Measurements from ENCODE around the gene SNPH. TPM values are rescaled to one million over a fixed set of nuclear protein-coding genes. Genes with fewer than 3 reads are reported as not detected.

SNPH gene
- total RNA-seq, 4 donors from 2014 or later = 1.5 to 2.0 (median 1.7) TPM

- TF ChIP-seq CTCF (IDR thresholded peaks at IDR 0.05; ENCODE audit: low read depth) = no peak
Observed at GRCh38 chr20:1324598-1325172, 58.6 kb downstream of the SNPH start.

GRCh38 chr20:1325173-1326030, 59.3 kb downstream of the SNPH start:
- no peak for TF ChIP-seq CTCF (IDR thresholded peaks at IDR 0.05; ENCODE audit: low read depth)

- no peak for TF ChIP-seq CTCF (IDR thresholded peaks at IDR 0.05; ENCODE audit: low read depth)
Observed at GRCh38 chr20:1326031-1326930, 60.2 kb downstream of the SNPH start.

- no peak for TF ChIP-seq CTCF (IDR thresholded peaks at IDR 0.05; ENCODE audit: low read depth)
Observed at GRCh38 chr20:1327241-1327653, 61.2 kb downstream of the SNPH start.

- TF ChIP-seq CTCF (IDR thresholded peaks at IDR 0.05; ENCODE audit: low read depth) = no peak
Observed at GRCh38 chr20:1327827-1328679, 62.0 kb downstream of the SNPH start.

- TF ChIP-seq CTCF (IDR thresholded peaks at IDR 0.05; ENCODE audit: low read depth) = no peak
Observed at GRCh38 chr20:1328680-1329330, 62.7 kb downstream of the SNPH start, which contains the start of gene SDCBP2. SDCBP2 (minus strand) TSS chr20:1329139; CDS start chr20:1320416, 8,723 bp downstream.

Measured in subcutaneous adipose tissue (tissue), 4 donors.